Pancreas (tissue), 10 donors: ENCODE results near the gene SDC3. TPM values are rescaled to one million over a fixed set of nuclear protein-coding genes. Genes with fewer than 3 reads are reported as not detected.
"Not testable (repeated sequence)": the region's sequence is repeated elsewhere in the genome, so short reads cannot be mapped to it uniquely, and the experiment has no call there.

Experiments used
- ATAC-seq, 4 donors: fragments of 200-7000 bp; cut with Tn5 transposase; one replicate each; pipeline versions ENCODE4 v1.8.0 to v1.9.1; 2020; ENCODE audit warnings: mild to moderate bottlenecking in 4 of 4, moderate library complexity in 4 of 4
- DNase-seq, 6 donors: peaks; one replicate each; pipeline ENCODE4 v3.0.0-alpha.2; 2020
- FAIRE-seq: peaks from 2 replicates; lab custom pipeline; 2012; peaks lifted over from hg19 to GRCh38; lab: Jason Lieb, UNC
- H3K27ac ChIP-seq, 4 donors: fragments of 200-600 bp; sonication (generic); 1 replicate in 3 of 4; 2 replicates in 1 of 4; pipeline versions ENCODE4 v1.5.0 to v1.8.0; 2020
- H3K27me3 ChIP-seq, 4 donors: fragments of 200-600 bp; one replicate each; pipeline ENCODE4 v1.8.0; 2021
- H3K36me3 ChIP-seq, 3 donors: fragments of 200-600 bp; sonication (generic) in 1 of 3; one replicate each; pipeline versions ENCODE4 v1.5.0 to v1.8.0; 2020 to 2021
- H3K4me1 ChIP-seq, 3 donors: fragments of 200-600 bp; one replicate each; pipeline ENCODE4 v1.8.0; 2021
- H3K4me3 ChIP-seq, 4 donors: fragments of 200-600 bp; sonication (generic) in 2 of 4; one replicate each; pipeline versions ENCODE4 v1.5.0 to v1.8.0; 2020 to 2021
- H3K9me3 ChIP-seq, 4 donors: fragments of 200-600 bp; one replicate each; pipeline ENCODE4 v1.8.0; 2021
- WGBS, 2 donors: extraction: QIAGEN DNeasy Blood & Tissue Kit; methylation state at CpG; one replicate each; pipeline ENCODE4 v1.1.7; 2013; 5-methylcytosine and 5-hydroxymethylcytosine counted together
- intact Hi-C, 3 donors: fragments of 100-400 bp; cut with DNase I; formaldehyde crosslinking; loops; one replicate each; pipeline versions ENCODE4 v1.11.1 to v1.14.2; 2022
- polyA plus RNA-seq, 2 donors: library from polyadenylated mRNA; stranded (reverse); fragments of 200-250 nt; gene quantifications; one replicate each; pipeline ENCODE4 v1.2.3, GENCODE V29; 2013
- total RNA-seq, 6 donors: library from RNA; stranded (reverse); fragmentation: NEBNext Ultra II Directional in 4 of 6; extraction: Animal tissue kit (Norgen Biotek cat#: 25700) in 4 of 6; gene quantifications; one replicate each; pipeline versions ENCODE4 v1.2.1 to v1.2.4, GENCODE V29; 2021 to 2023
- TF ChIP-seq, protein P1 (sequence below), 4 donors: fragments of 200-600 bp; sonication (generic) in 3 of 4; IDR thresholded peaks; one replicate each; pipeline versions ENCODE4 v1.5.0 to v1.8.0; 2021; ENCODE audit warnings: antibody characterized with exemption in 4 of 4
- donor health status: healthy with polysubstance abuse.
- donor health status: DM: no; HTN: no; CAD: no; lungs with moderate emphysema.
- donor health status: DM: no; HTN: no; CAD: no.
- donor health status: control.
- donor health status: control.
- donor health status: Bipolar disorder and iron deficiency.
- donor health status: DM: yes; HTN: yes; CAD: no.
- donor health status: DM: no; HTN: no; CAD: no.
- donor health status: DM: no; HTN: no; CAD: no.
- donor health status: DM: yes; HTN: yes; CAD: no.

SDC3 gene
- total and polyA plus RNA-seq, 8 donors = 4.2 to 18.9 (median 7.6) TPM

DNA sequence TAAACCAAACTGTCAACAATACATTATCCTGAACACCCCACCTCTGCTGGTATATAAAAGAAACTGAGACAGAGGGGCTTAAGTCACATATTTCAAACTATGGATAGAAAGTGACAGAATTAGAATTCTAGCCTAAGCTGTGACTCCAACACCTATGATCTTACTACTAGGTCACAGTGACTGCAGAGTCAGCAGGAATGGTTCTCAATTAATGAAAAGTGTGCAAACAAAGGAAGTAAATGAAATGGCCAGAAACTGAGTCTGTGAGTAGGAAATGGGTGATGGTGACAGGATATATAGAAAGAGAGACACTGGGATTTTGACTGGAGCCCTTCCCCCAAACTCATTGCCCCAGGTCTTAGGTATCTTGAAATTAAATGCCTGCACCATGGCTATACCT, 38.7 kb upstream of the SDC3 start:
- intact Hi-C loops = no loop called here
- H3K27me3 ChIP-seq = no peaks in the 10 kb centered on the region
- H3K27ac ChIP-seq = no peak overlapping the region
- H3K4me3 ChIP-seq = no peak overlapping the region
- DNase-seq (no peak), FAIRE-seq (no peak), ATAC-seq (no peak)
- H3K4me1 ChIP-seq = no peaks in the 10 kb centered on the region
- TF ChIP-seq, protein P1, sequence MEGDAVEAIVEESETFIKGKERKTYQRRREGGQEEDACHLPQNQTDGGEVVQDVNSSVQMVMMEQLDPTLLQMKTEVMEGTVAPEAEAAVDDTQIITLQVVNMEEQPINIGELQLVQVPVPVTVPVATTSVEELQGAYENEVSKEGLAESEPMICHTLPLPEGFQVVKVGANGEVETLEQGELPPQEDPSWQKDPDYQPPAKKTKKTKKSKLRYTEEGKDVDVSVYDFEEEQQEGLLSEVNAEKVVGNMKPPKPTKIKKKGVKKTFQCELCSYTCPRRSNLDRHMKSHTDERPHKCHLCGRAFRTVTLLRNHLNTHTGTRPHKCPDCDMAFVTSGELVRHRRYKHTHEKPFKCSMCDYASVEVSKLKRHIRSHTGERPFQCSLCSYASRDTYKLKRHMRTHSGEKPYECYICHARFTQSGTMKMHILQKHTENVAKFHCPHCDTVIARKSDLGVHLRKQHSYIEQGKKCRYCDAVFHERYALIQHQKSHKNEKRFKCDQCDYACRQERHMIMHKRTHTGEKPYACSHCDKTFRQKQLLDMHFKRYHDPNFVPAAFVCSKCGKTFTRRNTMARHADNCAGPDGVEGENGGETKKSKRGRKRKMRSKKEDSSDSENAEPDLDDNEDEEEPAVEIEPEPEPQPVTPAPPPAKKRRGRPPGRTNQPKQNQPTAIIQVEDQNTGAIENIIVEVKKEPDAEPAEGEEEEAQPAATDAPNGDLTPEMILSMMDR (IDR thresholded peaks at IDR 0.05) = no peak
- no peaks in the 10 kb centered on the region for H3K9me3 ChIP-seq
- H3K36me3 ChIP-seq = peaks cover 0 to 54% (median 16%) of the 10 kb centered on the region in 3 donors

DNA sequence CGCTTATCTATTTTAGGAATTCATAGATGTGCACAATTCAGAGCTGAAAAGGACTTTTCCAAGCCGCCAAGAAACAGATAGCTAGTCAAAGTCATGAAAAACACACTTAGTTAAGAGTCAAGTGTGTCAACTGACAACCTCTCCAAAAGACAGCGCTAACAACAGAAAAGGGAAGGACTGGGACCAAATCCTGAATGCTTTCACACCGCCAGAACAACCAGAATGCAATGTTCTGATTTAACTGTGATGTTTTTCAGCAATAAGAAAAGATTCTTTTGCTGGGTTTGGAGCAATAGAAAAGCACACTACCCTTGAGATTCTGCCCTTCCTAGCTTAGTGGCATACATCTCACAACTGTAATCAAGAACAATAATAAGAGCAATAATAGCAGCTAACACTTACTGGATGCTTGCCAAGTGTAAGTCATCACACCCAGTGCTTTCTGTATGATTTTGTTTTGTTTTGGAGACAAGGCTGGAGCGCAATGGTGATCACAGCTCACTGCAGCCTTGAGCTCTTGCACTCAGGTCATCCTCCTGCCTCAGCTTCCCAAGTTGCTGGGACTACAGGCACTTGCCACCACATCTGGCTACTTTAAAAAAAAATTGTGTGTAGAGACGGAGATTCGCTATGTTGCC, 33.9 kb upstream of the SDC3 start:
- intact Hi-C loops = no loop called here
- 94 to 99% methylated on average over 7 of the region's 7 CpGs for WGBS, 2 donors
- Histone ChIP-seq H3K4me1 (no peaks in the 10 kb centered on the region), H3K27ac (no peak overlapping the region), H3K4me3 (no peak overlapping the region), H3K9me3 (no peaks in the 10 kb centered on the region), H3K27me3 (no peaks in the 10 kb centered on the region), H3K36me3 (peaks cover 0 to 45% (median 7%) of the 10 kb centered on the region in 3 donors)
- FAIRE-seq (no peak), DNase-seq (no peak), ATAC-seq (no peak)
- TF ChIP-seq, protein P1 (IDR thresholded peaks at IDR 0.05) = no peak

DNA sequence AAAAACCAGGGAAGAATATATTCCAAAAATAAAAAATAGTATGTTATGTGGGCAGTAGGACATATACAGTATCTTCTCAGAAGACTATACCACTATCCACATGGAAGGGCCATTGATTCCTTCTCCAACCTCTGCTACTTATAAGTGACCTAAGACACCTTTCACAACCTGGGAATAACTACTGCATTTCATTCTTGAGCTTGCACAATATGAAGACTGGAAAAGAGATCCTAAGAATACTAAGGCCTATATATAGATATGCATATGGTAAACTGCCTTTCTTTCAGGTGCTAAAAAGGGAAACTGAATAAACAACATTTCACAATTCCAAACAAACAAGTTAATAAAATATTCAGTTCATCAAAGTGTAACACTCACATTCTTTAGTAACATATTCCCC, 32.0 kb upstream of the SDC3 start:
- FAIRE-seq = no peak
- no peak for ATAC-seq
- no peak overlapping the region for H3K27ac ChIP-seq
- H3K4me1 ChIP-seq = no peaks in the 10 kb centered on the region
- no peaks in the 10 kb centered on the region for H3K27me3 ChIP-seq
- DNase-seq = no peak
- intact Hi-C loops = no loop called here
- TF ChIP-seq, protein P1 (IDR thresholded peaks at IDR 0.05) = no peak
- peaks cover 0 to 54% (median 12%) of the 10 kb centered on the region in 3 donors for H3K36me3 ChIP-seq
- no peaks in the 10 kb centered on the region for H3K9me3 ChIP-seq
- no peak overlapping the region for H3K4me3 ChIP-seq

DNA sequence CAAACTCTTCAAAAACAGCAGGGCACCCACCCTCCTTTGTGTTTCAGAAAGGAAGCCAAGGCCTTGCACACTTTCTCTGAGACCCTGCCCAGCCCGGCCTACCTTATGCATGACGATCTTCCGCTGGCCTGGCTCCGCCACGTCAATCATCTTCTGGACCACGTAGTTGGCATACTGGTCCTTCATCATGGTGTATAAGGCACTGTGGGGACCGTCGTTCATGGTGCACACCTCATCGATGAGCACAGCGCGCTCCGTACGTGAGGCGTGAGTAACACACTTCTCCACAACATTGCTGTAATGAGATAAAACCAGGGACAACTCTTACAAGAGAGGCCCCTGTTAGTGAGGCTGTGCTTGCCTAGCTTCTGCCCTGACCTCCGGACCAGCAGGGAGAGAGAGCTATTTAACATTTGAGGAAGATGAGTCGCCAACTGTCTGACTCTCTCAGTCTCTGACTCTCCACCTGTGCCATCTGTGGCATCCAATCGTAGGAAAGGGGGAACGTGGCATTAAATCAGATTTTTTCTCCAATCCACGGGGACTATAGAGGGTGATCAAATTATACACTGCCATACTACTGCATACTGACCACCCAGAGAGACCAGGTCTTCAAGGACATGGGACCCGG, 28.1 kb upstream of the SDC3 start:
- Histone ChIP-seq H3K27me3 (no peaks in the 10 kb centered on the region), H3K4me1 (no peaks in the 10 kb centered on the region), H3K4me3 (no peak overlapping the region), H3K9me3 (no peaks in the 10 kb centered on the region), H3K36me3 (peaks cover 0 to 45% (median 13%) of the 10 kb centered on the region in 3 donors), H3K27ac (no peak overlapping the region)
- intact Hi-C loops = no loop called here
- ATAC-seq = no peak
- 89 to 92% methylated on average over 20 of the region's 20 CpGs for WGBS, 2 donors
- FAIRE-seq = no peak
- TF ChIP-seq, protein P1 (IDR thresholded peaks at IDR 0.05) = no peak
- DNase-seq = no peak

DNA sequence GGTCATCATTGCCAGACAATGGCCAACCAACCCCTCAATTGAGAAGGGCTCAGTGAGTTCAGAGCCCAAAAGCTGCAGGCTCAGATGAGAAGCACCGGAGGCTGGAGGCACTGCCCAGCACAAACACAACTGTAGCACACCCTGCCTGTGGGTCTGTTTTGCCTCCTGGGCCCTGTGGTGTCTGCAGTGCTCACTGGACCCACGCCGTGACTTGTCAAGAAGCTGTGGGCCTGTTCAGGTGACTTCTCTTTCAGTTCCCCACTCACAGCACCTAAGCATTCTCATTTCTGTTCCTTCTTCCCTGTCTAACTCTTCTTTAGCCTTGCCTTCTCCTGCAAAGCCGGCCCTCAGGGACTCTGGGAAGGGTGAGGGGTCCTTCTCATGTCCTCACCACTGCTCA, 27.2 kb upstream of the SDC3 start:
- H3K36me3 ChIP-seq = peaks cover 0 to 46% (median 11%) of the 10 kb centered on the region in 3 donors
- intact Hi-C loops, ATAC-seq, FAIRE-seq, H3K4me3 ChIP-seq, H3K27me3 ChIP-seq, H3K4me1 ChIP-seq, H3K9me3 ChIP-seq, H3K27ac ChIP-seq, DNase-seq: not testable (repeated sequence)
- no CpG with 5 or more reads among the region's 4 CpGs for WGBS, 2 donors
